GM23338 (cell line): ENCODE results near the gene SNAPIN. TPM values are rescaled to one million over a fixed set of nuclear protein-coding genes. Genes with fewer than 3 reads are reported as not detected.

ENCODE experiments used
- ATAC-seq: fragments of 200-7000 bp; cut with Tn5 transposase; 3 replicates; pipeline ENCODE4 v1.9.1; 2020
- DNase-seq: peaks from one replicate; pipeline ENCODE4 v3.0.0-alpha.2; 2015; ENCODE audit warnings: low spot score
- H2AFZ ChIP-seq: fragments of 200-600 bp; sonication (generic); 2 replicates; pipeline ENCODE4 v1.8.0; 2016; ENCODE audit warnings: antibody characterized with exemption, mild to moderate bottlenecking, moderate library complexity
- H3F3A ChIP-seq: fragments of 200-600 bp; sonication (generic); replicated peaks from 2 replicates; pipeline ENCODE4 v1.8.0; 2017; ENCODE audit warnings: antibody characterized with exemption, mixed run types, low read depth
- H3K27ac ChIP-seq: fragments of 200-600 bp; sonication (generic); 2 replicates; pipeline ENCODE4 v1.6.1; 2016; ENCODE audit warnings: low read depth
- H3K27me3 ChIP-seq: fragments of 200-600 bp; sonication (generic); 2 replicates; pipeline ENCODE4 v1.8.0; 2016; ENCODE audit warnings: mild to moderate bottlenecking, mixed run types, moderate library complexity; ENCODE audit not compliant: insufficient read depth
- H3K36me3 ChIP-seq: fragments of 200-600 bp; sonication (generic); 2 replicates; pipeline ENCODE4 v1.8.0; 2016; ENCODE audit warnings: mild to moderate bottlenecking; ENCODE audit not compliant: insufficient read depth
- H3K4me1 ChIP-seq: fragments of 200-600 bp; sonication (generic); 2 replicates; pipeline ENCODE4 v1.8.0; 2016; ENCODE audit warnings: mild to moderate bottlenecking, moderate library complexity; ENCODE audit not compliant: insufficient read depth
- H3K4me2 ChIP-seq: fragments of 200-600 bp; sonication (generic); 2 replicates; pipeline ENCODE4 v1.7.1; 2017; ENCODE audit warnings: mixed run types
- H3K4me3 ChIP-seq: fragments of 200-600 bp; sonication (generic); 2 replicates; pipeline ENCODE4 v1.6.1; 2016; ENCODE audit warnings: mixed run types
- H3K79me2 ChIP-seq: fragments of 200-600 bp; sonication (generic); replicated peaks from 2 replicates; pipeline ENCODE4 v1.8.0; 2017; ENCODE audit warnings: mild to moderate bottlenecking; ENCODE audit not compliant: insufficient read depth
- H3K9me2 ChIP-seq: fragments of 200-600 bp; sonication (generic); 2 replicates; pipeline ENCODE4 v1.8.0; 2017; ENCODE audit not compliant: insufficient read depth
- H4K20me1 ChIP-seq: fragments of 200-600 bp; sonication (generic); replicated peaks from 2 replicates; pipeline ENCODE4 v1.8.0; 2017; ENCODE audit warnings: mild to moderate bottlenecking; ENCODE audit not compliant: insufficient read depth
- H3K27ac Mint-ChIP-seq: 2 replicates; pipeline ENCODE4 v1.8.0; 2020; ENCODE audit warnings: inconsistent platforms, mild to moderate bottlenecking, moderate library complexity, mixed read lengths
- H3K27me3 Mint-ChIP-seq: 3 replicates; pipeline ENCODE4 v1.8.0; 2022; ENCODE audit warnings: low read depth, mild to moderate bottlenecking, moderate library complexity, mixed read lengths, inconsistent platforms; ENCODE audit not compliant: insufficient read depth, poor library complexity
- H3K36me3 Mint-ChIP-seq: 3 replicates; pipeline ENCODE4 v1.8.0; 2021; ENCODE audit warnings: low read depth, mild to moderate bottlenecking, inconsistent platforms, moderate library complexity, mixed read lengths
- H3K4me1 Mint-ChIP-seq: 3 replicates; pipeline ENCODE4 v1.8.0; 2020; ENCODE audit warnings: mild to moderate bottlenecking, inconsistent platforms, mixed read lengths
- H3K4me3 Mint-ChIP-seq: 3 replicates; pipeline ENCODE4 v1.8.0; 2021; ENCODE audit warnings: moderate library complexity, mild to moderate bottlenecking, inconsistent platforms, mixed read lengths
- H3K9me3 Mint-ChIP-seq: 3 replicates; pipeline ENCODE4 v1.8.0; 2020; ENCODE audit warnings: moderate library complexity, mild to moderate bottlenecking, inconsistent platforms, mixed read lengths
- EZH2phosphoT487 ChIP-seq: fragments of 200-600 bp; sonication (generic); IDR thresholded peaks from one replicate; pipeline ENCODE4 v1.8.1; 2018; ENCODE audit warnings: antibody characterized with exemption; ENCODE audit not compliant: unreplicated experiment
- POLR2AphosphoS5 ChIP-seq: IDR thresholded peaks from 2 replicates; pipeline ENCODE4 v1.6.1; 2016; ENCODE audit warnings: antibody characterized with exemption, low read depth
- ZNF114 ChIP-seq: fragments of 250-450 bp; sonication (Bioruptor Pico); IDR thresholded peaks from 2 replicates; pipeline ENCODE4 v1.5.0; 2020; ENCODE audit warnings: mild to moderate bottlenecking, moderate library complexity
- ZNF462 ChIP-seq: fragments of 250-450 bp; sonication (Bioruptor Pico); IDR thresholded peaks from 2 replicates; pipeline ENCODE4 v1.5.0; 2020; ENCODE audit warnings: mild to moderate bottlenecking, moderate library complexity
- polyA plus RNA-seq: library from polyadenylated mRNA; unstranded; fragments of >200 nt; fragmentation: Nextera tagmentation; extraction: Ambion mirVana; gene quantifications from 2 replicates; pipeline ENCODE4 v1.2.1, GENCODE V29; 2016
- total RNA-seq: library from RNA; depleted of rRNA; stranded (reverse); fragments of >200 nt; shearing (Covaris generic); gene quantifications from 2 replicates; pipeline ENCODE4 v1.2.3, GENCODE V29; 2014

Gene SNAPIN
- total and polyA plus RNA-seq, 2 experiments from 2014 or later: 25.6 to 48.5 TPM

GRCh38 chr1:153680120-153680403, 21.6 kb downstream of the SNAPIN start:
- H3K9me2 ChIP-seq: no peaks in the 10 kb centered on the region
- Mint-ChIP-seq H3K27ac (no peak overlapping the region), H3K4me1 (peaks cover 24% of the 10 kb centered on the region), H3K36me3 (peaks cover 29% of the 10 kb centered on the region), H3K27me3 (peaks cover 24% of the 10 kb centered on the region), H3K9me3 (no peaks in the 10 kb centered on the region; the same call in 1 of the 3 replicates), H3K4me3 (peak overlapping the region; percentile 84)
- ATAC-seq (peak; percentile 23), DNase-seq (peak; percentile 67)
- H3K4me3 ChIP-seq: peak overlapping the region; percentile 85
- peaks cover 6% of the 10 kb centered on the region for H3K4me1 ChIP-seq
- peak overlapping the region; percentile 98 for H2AFZ ChIP-seq
- peaks cover 35% of the 10 kb centered on the region for H3K27me3 ChIP-seq
- H3F3A ChIP-seq: peaks cover 7% of the 10 kb centered on the region
- no peak overlapping the region for H3K27ac ChIP-seq
- TF ChIP-seq EZH2phosphoT487 (no peak), ZNF114 (CRISPR knock-in tag) (no peak), POLR2AphosphoS5 (no peak)
- no peaks in the 10 kb centered on the region for H3K36me3 ChIP-seq
- peak overlapping the region; percentile 99 for H3K4me2 ChIP-seq
- H3K79me2 ChIP-seq: no peaks in the 10 kb centered on the region
- H4K20me1 ChIP-seq: no peaks in the 10 kb centered on the region

GRCh38 chr1:153682730-153683129, 24.2 kb downstream of the SNAPIN start:
- Mint-ChIP-seq H3K4me1 (peaks cover 24% of the 10 kb centered on the region), H3K27me3 (peaks cover 29% of the 10 kb centered on the region), H3K9me3 (no peaks in the 10 kb centered on the region; the same call in 1 of the 3 replicates), H3K36me3 (peaks cover 48% of the 10 kb centered on the region), H3K27ac (no peak overlapping the region), H3K4me3 (no peak overlapping the region)
- DNase-seq (no peak), ATAC-seq (no peak)
- Histone ChIP-seq H3K27ac (no peak overlapping the region), H3K4me2 (no peak overlapping the region), H3K27me3 (peaks cover 35% of the 10 kb centered on the region), H3F3A (peaks cover 7% of the 10 kb centered on the region), H3K4me1 (peaks cover 6% of the 10 kb centered on the region), H2AFZ (no peak overlapping the region), H4K20me1 (no peaks in the 10 kb centered on the region), H3K36me3 (no peaks in the 10 kb centered on the region), H3K9me2 (no peaks in the 10 kb centered on the region), H3K4me3 (no peak overlapping the region), H3K79me2 (no peaks in the 10 kb centered on the region)
- no peak for TF ChIP-seq EZH2phosphoT487
- TF ChIP-seq ZNF462 (CRISPR knock-in tag): no peak
